SK-N-SH treated with all-trans-retinoic acid at 6 μM for 48 hours (cell line): ENCODE results near the gene GALNT17.

Experiments
- ATAC-seq: fragments of 200-7000 bp; cut with Tn5 transposase; 3 replicates; pipeline ENCODE4 v1.9.1; 2020; ENCODE audit warnings: mild to moderate bottlenecking, moderate library complexity
- ARNTL ChIP-seq: fragments of 450-650 bp; formaldehyde crosslinking; IDR thresholded peaks from 2 replicates; pipeline ENCODE4 v1.5.0; 2020; ENCODE audit warnings: low read depth, mild to moderate bottlenecking, moderate library complexity, borderline replicate concordance
- BACH2 ChIP-seq: fragments of 250-450 bp; sonication (Bioruptor Pico); IDR thresholded peaks from 2 replicates; pipeline ENCODE4 v1.9.0; 2021; ENCODE audit warnings: mild to moderate bottlenecking, borderline replicate concordance
- CSDC2 ChIP-seq: fragments of 250-450 bp; sonication (Bioruptor Pico); IDR thresholded peaks from 2 replicates; pipeline ENCODE4 v1.5.0; 2020; ENCODE audit warnings: mild to moderate bottlenecking, moderate library complexity
- ESRRG ChIP-seq: fragments of 250-450 bp; sonication (Bioruptor Pico); IDR thresholded peaks from 2 replicates; pipeline ENCODE4 v1.6.1; 2021; ENCODE audit warnings: mild to moderate bottlenecking
- GLIS3 ChIP-seq: fragments of 250-450 bp; sonication (Bioruptor Pico); IDR thresholded peaks from 2 replicates; pipeline ENCODE4 v1.5.0; 2020; ENCODE audit warnings: mild to moderate bottlenecking, moderate library complexity
- ISL1 ChIP-seq: fragments of 250-450 bp; sonication (Bioruptor Pico); IDR thresholded peaks from 2 replicates; pipeline ENCODE4 v2.1.2; 2022; ENCODE audit warnings: mild to moderate bottlenecking, moderate library complexity
- PPARA ChIP-seq: fragments of 250-450 bp; sonication (Bioruptor Pico); IDR thresholded peaks from 2 replicates; pipeline ENCODE4 v1.5.0; 2020; ENCODE audit warnings: mild to moderate bottlenecking, borderline replicate concordance
- RARB ChIP-seq: fragments of 250-450 bp; sonication (Bioruptor Pico); IDR thresholded peaks from 2 replicates; pipeline ENCODE4 v1.8.0; 2021; ENCODE audit warnings: mild to moderate bottlenecking, moderate library complexity
- SNAI2 ChIP-seq: fragments of 250-450 bp; sonication (Bioruptor Pico); IDR thresholded peaks from 2 replicates; pipeline ENCODE4 v1.5.0; 2020; ENCODE audit warnings: mild to moderate bottlenecking, moderate library complexity
- TCF4 ChIP-seq: fragments of 250-450 bp; sonication (Bioruptor Pico); IDR thresholded peaks from 2 replicates; pipeline ENCODE4 v1.8.0; 2021; ENCODE audit warnings: mild to moderate bottlenecking, moderate library complexity, borderline replicate concordance
- TOX ChIP-seq: fragments of 250-450 bp; sonication (Bioruptor Pico); IDR thresholded peaks from 2 replicates; pipeline ENCODE4 v1.8.0; 2021; ENCODE audit warnings: mild to moderate bottlenecking, moderate library complexity, borderline replicate concordance
- ZC3H10 ChIP-seq: fragments of 250-450 bp; sonication (Bioruptor Pico); IDR thresholded peaks from 2 replicates; pipeline ENCODE4 v1.5.1; 2021; ENCODE audit warnings: mild to moderate bottlenecking, moderate library complexity
- ZFP3 ChIP-seq: fragments of 250-450 bp; sonication (Bioruptor Pico); IDR thresholded peaks from 2 replicates; pipeline ENCODE4 v1.5.0; 2020; ENCODE audit warnings: mild to moderate bottlenecking, moderate library complexity
- ZFP30 ChIP-seq: fragments of 450-650 bp; formaldehyde crosslinking; IDR thresholded peaks from 2 replicates; pipeline ENCODE4 v1.5.0; 2022; ENCODE audit warnings: mild to moderate bottlenecking, moderate library complexity
- ZNF565 ChIP-seq: fragments of 450-650 bp; formaldehyde crosslinking; conservative IDR thresholded peaks from 2 replicates; pipeline ENCODE4 v1.5.0; 2020; ENCODE audit warnings: low read depth, mild to moderate bottlenecking, moderate library complexity
- ZNF70 ChIP-seq: fragments of 450-650 bp; formaldehyde crosslinking; IDR thresholded peaks from 2 replicates; pipeline ENCODE4 v1.5.0; 2020; ENCODE audit warnings: mild to moderate bottlenecking, moderate library complexity
- ZNF8 ChIP-seq: fragments of 450-650 bp; formaldehyde crosslinking; IDR thresholded peaks from 2 replicates; pipeline ENCODE4 v1.5.0; 2020; ENCODE audit warnings: mild to moderate bottlenecking, moderate library complexity
- TF ChIP-seq, protein P1 (sequence below): fragments of 250-450 bp; sonication (Bioruptor Pico); IDR thresholded peaks from 2 replicates; pipeline ENCODE4 v1.5.1; 2020; ENCODE audit warnings: low read depth, mild to moderate bottlenecking, moderate library complexity
- TF ChIP-seq, protein P2 (sequence below): fragments of 250-450 bp; sonication (Bioruptor Pico); IDR thresholded peaks from 2 replicates; pipeline ENCODE4 v1.5.1; 2021; ENCODE audit warnings: mild to moderate bottlenecking, moderate library complexity
- TF ChIP-seq, protein P3 (sequence below): fragments of 250-450 bp; sonication (Bioruptor Pico); IDR thresholded peaks from 2 replicates; pipeline ENCODE4 v1.5.0; 2020; ENCODE audit warnings: mild to moderate bottlenecking, moderate library complexity
- TF ChIP-seq, protein P4 (sequence below): fragments of 250-450 bp; sonication (Bioruptor Pico); IDR thresholded peaks from 2 replicates; pipeline ENCODE4 v1.8.0; 2020; ENCODE audit warnings: mild to moderate bottlenecking, moderate library complexity, borderline replicate concordance

The GALNT17 gene

DNA sequence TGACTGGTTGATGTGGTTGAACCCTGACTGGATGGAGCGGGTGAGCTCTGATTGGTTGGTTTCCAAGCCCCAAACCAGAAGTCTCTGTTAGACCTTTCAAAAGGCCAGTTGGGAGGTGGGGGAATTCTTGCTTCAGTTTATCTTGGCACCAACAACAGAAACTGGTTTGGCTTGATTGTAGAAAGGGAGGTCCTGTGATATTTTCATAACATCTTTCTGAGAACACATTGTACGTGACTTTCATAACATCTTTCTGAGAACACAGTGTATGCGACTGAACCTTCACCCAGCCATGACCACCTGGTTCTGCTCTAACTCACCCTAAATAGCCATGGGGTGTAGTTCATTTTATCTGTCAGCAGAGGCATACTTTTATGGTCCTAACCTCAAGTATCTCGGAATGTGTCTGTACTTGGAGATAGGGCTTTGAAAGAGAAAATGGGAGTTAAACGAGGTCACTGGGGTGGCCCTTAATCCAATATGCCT is 88.3 kb downstream of the GALNT17 start:
- TF ChIP-seq, protein P1, sequence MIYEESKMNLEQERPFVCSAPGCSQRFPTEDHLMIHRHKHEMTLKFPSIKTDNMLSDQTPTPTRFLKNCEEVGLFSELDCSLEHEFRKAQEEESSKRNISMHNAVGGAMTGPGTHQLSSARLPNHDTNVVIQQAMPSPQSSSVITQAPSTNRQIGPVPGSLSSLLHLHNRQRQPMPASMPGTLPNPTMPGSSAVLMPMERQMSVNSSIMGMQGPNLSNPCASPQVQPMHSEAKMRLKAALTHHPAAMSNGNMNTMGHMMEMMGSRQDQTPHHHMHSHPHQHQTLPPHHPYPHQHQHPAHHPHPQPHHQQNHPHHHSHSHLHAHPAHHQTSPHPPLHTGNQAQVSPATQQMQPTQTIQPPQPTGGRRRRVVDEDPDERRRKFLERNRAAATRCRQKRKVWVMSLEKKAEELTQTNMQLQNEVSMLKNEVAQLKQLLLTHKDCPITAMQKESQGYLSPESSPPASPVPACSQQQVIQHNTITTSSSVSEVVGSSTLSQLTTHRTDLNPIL (CRISPR knock-in tag): no peak
- TF ChIP-seq, protein P2, sequence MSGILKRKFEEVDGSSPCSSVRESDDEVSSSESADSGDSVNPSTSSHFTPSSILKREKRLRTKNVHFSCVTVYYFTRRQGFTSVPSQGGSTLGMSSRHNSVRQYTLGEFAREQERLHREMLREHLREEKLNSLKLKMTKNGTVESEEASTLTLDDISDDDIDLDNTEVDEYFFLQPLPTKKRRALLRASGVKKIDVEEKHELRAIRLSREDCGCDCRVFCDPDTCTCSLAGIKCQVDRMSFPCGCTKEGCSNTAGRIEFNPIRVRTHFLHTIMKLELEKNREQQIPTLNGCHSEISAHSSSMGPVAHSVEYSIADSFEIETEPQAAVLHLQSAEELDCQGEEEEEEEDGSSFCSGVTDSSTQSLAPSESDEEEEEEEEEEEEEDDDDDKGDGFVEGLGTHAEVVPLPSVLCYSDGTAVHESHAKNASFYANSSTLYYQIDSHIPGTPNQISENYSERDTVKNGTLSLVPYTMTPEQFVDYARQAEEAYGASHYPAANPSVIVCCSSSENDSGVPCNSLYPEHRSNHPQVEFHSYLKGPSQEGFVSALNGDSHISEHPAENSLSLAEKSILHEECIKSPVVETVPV (CRISPR knock-in tag): no peak
- TF ChIP-seq ZFP3 (CRISPR knock-in tag) (no peak), ESRRG (CRISPR knock-in tag) (no peak), RARB (CRISPR knock-in tag) (no peak), TOX (CRISPR knock-in tag) (no peak), CSDC2 (CRISPR knock-in tag) (no peak), ZC3H10 (CRISPR knock-in tag) (no peak), SNAI2 (CRISPR knock-in tag) (no peak), ZNF8 (CRISPR knock-in tag) (no peak), PPARA (CRISPR knock-in tag) (no peak), ZFP30 (no peak)
- TF ChIP-seq, protein P3, sequence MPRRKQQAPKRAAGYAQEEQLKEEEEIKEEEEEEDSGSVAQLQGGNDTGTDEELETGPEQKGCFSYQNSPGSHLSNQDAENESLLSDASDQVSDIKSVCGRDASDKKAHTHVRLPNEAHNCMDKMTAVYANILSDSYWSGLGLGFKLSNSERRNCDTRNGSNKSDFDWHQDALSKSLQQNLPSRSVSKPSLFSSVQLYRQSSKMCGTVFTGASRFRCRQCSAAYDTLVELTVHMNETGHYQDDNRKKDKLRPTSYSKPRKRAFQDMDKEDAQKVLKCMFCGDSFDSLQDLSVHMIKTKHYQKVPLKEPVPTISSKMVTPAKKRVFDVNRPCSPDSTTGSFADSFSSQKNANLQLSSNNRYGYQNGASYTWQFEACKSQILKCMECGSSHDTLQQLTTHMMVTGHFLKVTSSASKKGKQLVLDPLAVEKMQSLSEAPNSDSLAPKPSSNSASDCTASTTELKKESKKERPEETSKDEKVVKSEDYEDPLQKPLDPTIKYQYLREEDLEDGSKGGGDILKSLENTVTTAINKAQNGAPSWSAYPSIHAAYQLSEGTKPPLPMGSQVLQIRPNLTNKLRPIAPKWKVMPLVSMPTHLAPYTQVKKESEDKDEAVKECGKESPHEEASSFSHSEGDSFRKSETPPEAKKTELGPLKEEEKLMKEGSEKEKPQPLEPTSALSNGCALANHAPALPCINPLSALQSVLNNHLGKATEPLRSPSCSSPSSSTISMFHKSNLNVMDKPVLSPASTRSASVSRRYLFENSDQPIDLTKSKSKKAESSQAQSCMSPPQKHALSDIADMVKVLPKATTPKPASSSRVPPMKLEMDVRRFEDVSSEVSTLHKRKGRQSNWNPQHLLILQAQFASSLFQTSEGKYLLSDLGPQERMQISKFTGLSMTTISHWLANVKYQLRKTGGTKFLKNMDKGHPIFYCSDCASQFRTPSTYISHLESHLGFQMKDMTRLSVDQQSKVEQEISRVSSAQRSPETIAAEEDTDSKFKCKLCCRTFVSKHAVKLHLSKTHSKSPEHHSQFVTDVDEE (CRISPR knock-in tag): no peak
- no peak for ATAC-seq

DNA sequence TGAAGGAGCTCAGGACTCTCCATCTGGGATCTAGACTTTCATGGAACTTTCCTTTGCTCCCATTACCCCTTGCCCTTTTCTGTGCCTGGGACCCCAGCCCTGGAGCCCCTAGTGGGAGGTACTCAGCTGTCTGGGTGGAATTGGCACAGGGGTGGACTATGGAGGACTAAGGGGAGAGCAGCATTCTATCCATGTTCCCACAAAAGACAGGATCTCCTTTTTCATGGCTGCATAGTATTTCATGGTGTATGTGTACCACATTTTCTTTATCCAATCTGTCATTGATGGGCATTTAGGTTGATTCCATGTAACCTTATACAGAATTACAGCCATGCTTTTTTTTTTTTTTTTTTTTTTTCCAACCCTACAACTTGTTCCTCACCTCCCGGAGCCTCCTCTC is 89.1 kb downstream of the GALNT17 start:
- TF ChIP-seq CSDC2 (CRISPR knock-in tag) (no peak), ZNF565 (CRISPR knock-in tag) (no peak), ARNTL (CRISPR knock-in tag) (no peak), ZC3H10 (CRISPR knock-in tag) (no peak), ISL1 (CRISPR knock-in tag) (no peak), ESRRG (CRISPR knock-in tag) (no peak), PPARA (CRISPR knock-in tag) (no peak), BACH2 (CRISPR knock-in tag) (no peak), ZNF70 (no peak), TOX (CRISPR knock-in tag) (no peak), TCF4 (CRISPR knock-in tag) (no peak), GLIS3 (CRISPR knock-in tag) (no peak), ZNF8 (CRISPR knock-in tag) (no peak)
- TF ChIP-seq, protein P4, sequence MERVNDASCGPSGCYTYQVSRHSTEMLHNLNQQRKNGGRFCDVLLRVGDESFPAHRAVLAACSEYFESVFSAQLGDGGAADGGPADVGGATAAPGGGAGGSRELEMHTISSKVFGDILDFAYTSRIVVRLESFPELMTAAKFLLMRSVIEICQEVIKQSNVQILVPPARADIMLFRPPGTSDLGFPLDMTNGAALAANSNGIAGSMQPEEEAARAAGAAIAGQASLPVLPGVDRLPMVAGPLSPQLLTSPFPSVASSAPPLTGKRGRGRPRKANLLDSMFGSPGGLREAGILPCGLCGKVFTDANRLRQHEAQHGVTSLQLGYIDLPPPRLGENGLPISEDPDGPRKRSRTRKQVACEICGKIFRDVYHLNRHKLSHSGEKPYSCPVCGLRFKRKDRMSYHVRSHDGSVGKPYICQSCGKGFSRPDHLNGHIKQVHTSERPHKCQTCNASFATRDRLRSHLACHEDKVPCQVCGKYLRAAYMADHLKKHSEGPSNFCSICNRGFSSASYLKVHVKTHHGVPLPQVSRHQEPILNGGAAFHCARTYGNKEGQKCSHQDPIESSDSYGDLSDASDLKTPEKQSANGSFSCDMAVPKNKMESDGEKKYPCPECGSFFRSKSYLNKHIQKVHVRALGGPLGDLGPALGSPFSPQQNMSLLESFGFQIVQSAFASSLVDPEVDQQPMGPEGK (CRISPR knock-in tag): no peak
- TF ChIP-seq, protein P3 (CRISPR knock-in tag): no peak
- TF ChIP-seq, protein P1 (CRISPR knock-in tag): no peak
- no peak for ATAC-seq
